Ishikawa (cell line): ENCODE data around the gene COL25A1.

Experiments used
- CEBPB ChIP-seq: IDR thresholded peaks from 2 replicates; pipeline ENCODE4 v1.6.1; 2012
- CREB1 ChIP-seq: IDR thresholded peaks from 2 replicates; pipeline ENCODE4 v1.6.1; 2012; ENCODE audit warnings: low read depth
- EGR1 ChIP-seq: IDR thresholded peaks from 2 replicates; pipeline ENCODE4 v1.6.1; 2012
- EP300 ChIP-seq: IDR thresholded peaks from 2 replicates; pipeline ENCODE4 v1.6.1; 2012; ENCODE audit warnings: borderline replicate concordance
- FOXM1 ChIP-seq: IDR thresholded peaks from 2 replicates; pipeline ENCODE4 v1.6.1; 2012; ENCODE audit warnings: low read depth, borderline replicate concordance
- MAX ChIP-seq: IDR thresholded peaks from 2 replicates; pipeline ENCODE4 v1.6.1; 2012
- NFIC ChIP-seq: IDR thresholded peaks from 2 replicates; pipeline ENCODE4 v1.6.1; 2012
- RAD21 ChIP-seq: IDR thresholded peaks from 2 replicates; pipeline ENCODE4 v1.6.1; 2012; ENCODE audit warnings: low read depth
- REST ChIP-seq: IDR thresholded peaks from 2 replicates; pipeline ENCODE4 v1.6.1; 2012; ENCODE audit warnings: low read depth, mild to moderate bottlenecking
- TAF1 ChIP-seq: IDR thresholded peaks from 2 replicates; pipeline ENCODE4 v1.6.1; 2012; ENCODE audit warnings: low read depth, mild to moderate bottlenecking
- TCF12 ChIP-seq: IDR thresholded peaks from 2 replicates; pipeline ENCODE4 v1.6.1; 2012; ENCODE audit warnings: low read depth
- TEAD4 ChIP-seq: IDR thresholded peaks from 2 replicates; pipeline ENCODE4 v1.6.1; 2012
- USF1 ChIP-seq: IDR thresholded peaks from 2 replicates; pipeline ENCODE4 v1.6.1; 2012
- YY1 ChIP-seq: IDR thresholded peaks from 2 replicates; pipeline ENCODE4 v1.6.1; 2012; ENCODE audit warnings: low read depth
- ZBTB7A ChIP-seq: IDR thresholded peaks from 2 replicates; pipeline ENCODE4 v1.6.1; 2012; ENCODE audit warnings: low read depth

COL25A1 gene

GRCh38 chr4:109179061-109179460 is 123.4 kb downstream of the COL25A1 start:
- TF ChIP-seq REST (no peak), NFIC (no peak), TCF12 (no peak), CEBPB (no peak), YY1 (no peak), TAF1 (no peak), FOXM1 (no peak), RAD21 (no peak), CREB1 (no peak), EP300 (no peak), USF1 (no peak), EGR1 (no peak), TEAD4 (no peak), MAX (no peak), ZBTB7A (no peak)

- TF ChIP-seq EGR1 (no peak), YY1 (no peak), FOXM1 (no peak), NFIC (no peak), RAD21 (no peak), CREB1 (no peak), REST (no peak), EP300 (no peak), MAX (no peak), TEAD4 (no peak), TAF1 (no peak), ZBTB7A (no peak), USF1 (no peak), CEBPB (no peak), TCF12 (no peak)
These were observed 125.2 kb downstream of the COL25A1 start for GRCh38 chr4:109177096-109177810.

- TF ChIP-seq MAX (no peak), EP300 (no peak), CREB1 (no peak), TAF1 (no peak), REST (no peak), RAD21 (no peak), EGR1 (no peak), NFIC (no peak), CEBPB (no peak), TCF12 (no peak), FOXM1 (no peak), ZBTB7A (no peak), YY1 (no peak), TEAD4 (no peak), USF1 (no peak)
These were observed 128.1 kb downstream of the COL25A1 start for GRCh38 chr4:109174224-109174953.
